H1 (cell line): ENCODE results near the gene EPB41L5. TPM values are rescaled to one million over a fixed set of nuclear protein-coding genes. Genes with fewer than 3 reads are reported as not detected.

Experiments
- CTCF ChIA-PET: fragments of 300-600 bp; sonication (Branson Sonifier 250); formaldehyde crosslinking; loops from one replicate; lab custom pipeline; 2021; ENCODE audit not compliant: partially characterized antibody; lab: Charles Lee
- POLR2A ChIA-PET: fragments of 300-600 bp; sonication (Branson Sonifier 250); formaldehyde crosslinking; loops from one replicate; lab custom pipeline; 2021; ENCODE audit warnings: inconsistent platforms; ENCODE audit not compliant: partially characterized antibody; lab: Charles Lee
- DNase-seq, 2 experiments: peaks; one replicate each; pipeline versions ENCODE4 v3.0.0 to v3.0.0-alpha.2; 2010 to 2022; ENCODE audit warnings: low spot score in 2 of 2, low read depth in 1 of 2, mixed read lengths in 1 of 2
- FAIRE-seq: peaks from 2 replicates; lab custom pipeline; 2011; peaks lifted over from hg19 to GRCh38; lab: Jason Lieb, UNC
- H2AFZ ChIP-seq: 2 replicates; pipeline ENCODE4 v1.8.1; 2012; ENCODE audit warnings: low read length, inconsistent platforms
- H2AK5ac ChIP-seq: 2 replicates; pipeline ENCODE4 v1.6.1; 2013; ENCODE audit warnings: low read depth, low read length
- H2BK120ac ChIP-seq: replicated peaks from 2 replicates; pipeline ENCODE3; 2013; ENCODE audit warnings: low read depth, low read length, inconsistent platforms
- H2BK12ac ChIP-seq: 2 replicates; pipeline ENCODE4 v1.6.1; 2013; ENCODE audit warnings: low read depth, low read length
- H2BK15ac ChIP-seq: 2 replicates; pipeline ENCODE4 v1.6.1; 2013; ENCODE audit warnings: low read length
- H2BK20ac ChIP-seq: 2 replicates; pipeline ENCODE4 v1.6.1; 2013; ENCODE audit warnings: low read length
- H2BK5ac ChIP-seq: 2 replicates; pipeline ENCODE4 v1.6.1; 2013; ENCODE audit warnings: low read depth, low read length
- H3K14ac ChIP-seq: 2 replicates; pipeline ENCODE4 v1.6.1; 2013; ENCODE audit warnings: inconsistent platforms; ENCODE audit not compliant: insufficient read length
- H3K18ac ChIP-seq: 2 replicates; pipeline ENCODE4 v1.6.1; 2013; ENCODE audit warnings: low read length; ENCODE audit errors: extremely low read depth
- H3K23ac ChIP-seq: 2 replicates; pipeline ENCODE4 v1.6.1; 2013; ENCODE audit warnings: inconsistent platforms; ENCODE audit not compliant: insufficient read length
- H3K23me2 ChIP-seq: 2 replicates; pipeline ENCODE4 v1.6.1; 2013; ENCODE audit warnings: low read depth, low read length
- H3K27ac ChIP-seq: 2 replicates; pipeline ENCODE4 v1.6.1; 2011; ENCODE audit warnings: low read depth, low read length, inconsistent platforms
- H3K27me3 ChIP-seq, 4 experiments: replicated peaks in 1 of 4; 1 replicate in 1 of 4; 2 replicates in 3 of 4; pipeline versions ENCODE4 v1.6.1 to v1.8.1; 2011 to 2013; ENCODE audit warnings: low read length in 3 of 4, mild to moderate bottlenecking in 3 of 4, inconsistent platforms in 2 of 4, mixed read lengths in 2 of 4, moderate library complexity in 1 of 4; ENCODE audit not compliant: control insufficient read depth in 3 of 4, insufficient read depth in 3 of 4; ENCODE audit errors: extremely low read depth in 1 of 4
- H3K36me3 ChIP-seq, 4 experiments: 2 replicates each; pipeline versions ENCODE4 v1.6.1 to v1.8.1; 2011 to 2013; ENCODE audit warnings: mild to moderate bottlenecking in 4 of 4, low read length in 3 of 4, moderate library complexity in 2 of 4, control low read depth in 1 of 4, inconsistent platforms in 1 of 4; ENCODE audit not compliant: insufficient read depth in 4 of 4, control insufficient read depth in 2 of 4
- H3K4ac ChIP-seq: replicated peaks from 2 replicates; pipeline ENCODE3; 2013; ENCODE audit warnings: low read length, low read depth, mixed read lengths, inconsistent platforms; ENCODE audit not compliant: insufficient read length
- H3K4me1 ChIP-seq, 4 experiments: replicated peaks in 1 of 4; 1 replicate in 1 of 4; 2 replicates in 3 of 4; pipeline versions ENCODE4 v1.6.1 to v1.8.1; 2011 to 2013; ENCODE audit warnings: low read length in 3 of 4, inconsistent platforms in 2 of 4, mixed read lengths in 1 of 4; ENCODE audit not compliant: insufficient read depth in 4 of 4, control insufficient read depth in 3 of 4
- H3K4me2 ChIP-seq, 2 experiments: 2 replicates each; pipeline versions ENCODE4 v1.6.1 to v1.8.1; 2011 to 2013; ENCODE audit warnings: low read depth in 2 of 2, low read length in 2 of 2, control low read depth in 1 of 2, inconsistent platforms in 1 of 2, mild to moderate bottlenecking in 1 of 2; ENCODE audit not compliant: insufficient read depth in 1 of 2
- H3K4me3 ChIP-seq, 4 experiments: fragments of 200-600, 300-600 bp in 1 of 4; sonication (generic), shearing (Covaris generic), sonication (Bioruptor Twin) in 1 of 4; 2 replicates each; pipeline versions ENCODE4 v1.5.1 to v1.8.1; 2011 to 2016; ENCODE audit warnings: low read length in 4 of 4, low read depth in 3 of 4, control low read depth in 2 of 4, inconsistent platforms in 2 of 4, mild to moderate bottlenecking in 2 of 4, mixed read lengths in 1 of 4, moderate library complexity in 1 of 4; ENCODE audit not compliant: insufficient read depth in 2 of 4; ENCODE audit errors: extremely low read depth in 1 of 4
- H3K56ac ChIP-seq: replicated peaks from 2 replicates; pipeline ENCODE3; 2013; ENCODE audit warnings: low read depth, mild to moderate bottlenecking, mixed read lengths, low read length, inconsistent platforms; ENCODE audit not compliant: insufficient read length
- H3K79me1 ChIP-seq: 2 replicates; pipeline ENCODE4 v1.6.1; 2013; ENCODE audit warnings: low read depth, low read length, control low read depth
- H3K79me2 ChIP-seq, 2 experiments: 2 replicates each; pipeline versions ENCODE4 v1.6.1 to v1.8.1; 2012 to 2013; ENCODE audit warnings: low read length in 2 of 2, mild to moderate bottlenecking in 2 of 2, inconsistent platforms in 1 of 2; ENCODE audit not compliant: insufficient read depth in 2 of 2, control insufficient read depth in 1 of 2
- H3K9ac ChIP-seq, 4 experiments: replicated peaks in 1 of 4; 1 replicate in 1 of 4; 2 replicates in 3 of 4; pipeline versions ENCODE4 v1.6.1 to v1.8.1; 2011 to 2013; ENCODE audit warnings: low read depth in 3 of 4, low read length in 3 of 4, control low read depth in 2 of 4, mild to moderate bottlenecking in 2 of 4, moderate library complexity in 2 of 4, inconsistent platforms in 1 of 4; ENCODE audit errors: extremely low read depth in 1 of 4
- H3K9me3 ChIP-seq, 2 experiments: 2 replicates each; pipeline versions ENCODE4 v1.6.1 to v1.8.1; 2012 to 2013; ENCODE audit warnings: mild to moderate bottlenecking in 2 of 2, moderate library complexity in 2 of 2, control low read depth in 1 of 2, inconsistent platforms in 1 of 2, low read depth in 1 of 2, low read length in 1 of 2, mixed read lengths in 1 of 2; ENCODE audit not compliant: insufficient read depth in 2 of 2
- H4K20me1 ChIP-seq, 2 experiments: replicated peaks in 1 of 2; 2 replicates each; pipeline versions ENCODE3 to v1.8.1; 2011 to 2013; ENCODE audit warnings: inconsistent platforms in 2 of 2, low read length in 2 of 2, mild to moderate bottlenecking in 1 of 2; ENCODE audit not compliant: insufficient read depth in 2 of 2, control insufficient read depth in 1 of 2
- H4K5ac ChIP-seq: 2 replicates; pipeline ENCODE4 v1.6.1; 2013; ENCODE audit warnings: low read length, low read depth, mixed read lengths, inconsistent platforms; ENCODE audit not compliant: insufficient read length
- H4K8ac ChIP-seq: 2 replicates; pipeline ENCODE4 v1.8.0; 2013; ENCODE audit warnings: mild to moderate bottlenecking, moderate library complexity, low read length, inconsistent platforms; ENCODE audit not compliant: insufficient read depth; ENCODE audit errors: extremely low read depth
- H4K91ac ChIP-seq: replicated peaks from 2 replicates; pipeline ENCODE3; 2013; ENCODE audit warnings: low read length, mixed read lengths, inconsistent platforms; ENCODE audit not compliant: insufficient read length
- GTF2F1 ChIP-seq: IDR thresholded peaks from 2 replicates; pipeline ENCODE4 v1.6.1; 2012; ENCODE audit warnings: low read depth, low read length, improper control_type of control experiment, borderline replicate concordance
- TCF12 ChIP-seq: IDR thresholded peaks from 2 replicates; pipeline ENCODE4 v1.6.1; 2011; ENCODE audit warnings: low read depth, mild to moderate bottlenecking, low read length
- WGBS, 2 experiments: shearing (Covaris generic) in 1 of 2; methylation state at CpG; one replicate each; pipeline versions ENCODE4 v1.1.6 to v1.1.7; 2013 to 2015; ENCODE audit warnings: low lambda C conversion rate in 2 of 2, mixed read lengths in 2 of 2, inconsistent platforms in 1 of 2, low coverage in 1 of 2, missing lambda C conversion rate in 1 of 2; ENCODE audit not compliant: insufficient replicate concordance in 2 of 2, insufficient coverage in 1 of 2, insufficient read length in 1 of 2; ENCODE audit errors: extremely low coverage in 1 of 2, missing lambda C conversion rate in 1 of 2; 5-methylcytosine and 5-hydroxymethylcytosine counted together
- polyA plus RNA-seq, 7 experiments: library from polyadenylated mRNA; depleted of rRNA in 3 of 7; stranded (reverse) in 5 of 7; unstranded in 2 of 7; fragments of >200 nt in 5 of 7; fragments of 200-250 nt in 2 of 7; gene quantifications; 1 replicate in 5 of 7; 2 replicates in 1 of 7; 4 replicates in 1 of 7; pipeline versions ENCODE4 v1.2.1 to v1.2.3, GENCODE V29; 2011 to 2013; ENCODE audit warnings: missing spikeins in 2 of 7, mixed read lengths in 2 of 7
- total RNA-seq: library from RNA; stranded (reverse); fragmentation: NEBNext Ultra II Directional; extraction: Animal tissue kit (Norgen Biotek cat#: 25700); gene quantifications from 2 replicates; pipeline ENCODE4 v1.2.1, GENCODE V29; 2021

EPB41L5 gene
- total and polyA plus RNA-seq, 2 of the 8 experiments (the other 6 are each of a cell fraction or from before 2014, with no cell fraction given), result 13.5 to 32.3 TPM

GRCh38 chr2:119983108-119983507 is 29.8 kb upstream of the EPB41L5 start:
- Histone ChIP-seq H3K79me2 (no peaks in the 10 kb centered on the region), H3K4me1 (no peaks in the 10 kb centered on the region), H4K5ac (no peak overlapping the region), H3K56ac (no peak overlapping the region), H3K27me3 (no peaks in the 10 kb centered on the region), H3K18ac (no peak overlapping the region), H3K4ac (no peak overlapping the region), H3K4me3 (no peak overlapping the region), H3K36me3 (peaks cover 0 to 1% (median 0%) of the 10 kb centered on the region in 4 experiments; a peak in 1 of 8 replicates), H2AFZ (no peak overlapping the region), H4K91ac (no peak overlapping the region), H3K4me2 (no peak overlapping the region), H2BK120ac (no peak overlapping the region), H2AK5ac (no peak overlapping the region), H3K79me1 (no peaks in the 10 kb centered on the region), H2BK20ac (no peak overlapping the region), H2BK12ac (no peak overlapping the region), H2BK15ac (no peak overlapping the region), H3K23me2 (no peaks in the 10 kb centered on the region), H2BK5ac (no peak overlapping the region), H3K9me3 (0 out of 4 replicates have a peak, but pooled peaks cover 0 to 4% of the 10 kb centered on the region in 2 experiments), H4K20me1 (no peaks in the 10 kb centered on the region), H3K23ac (no peak overlapping the region), H3K27ac (no peak overlapping the region), H3K9ac (no peak overlapping the region), H4K8ac (no peak overlapping the region), H3K14ac (no peak overlapping the region)
- FAIRE-seq, result no peak
- ChIA-PET CTCF (interaction anchor here (0.6 to 2.1 kb wide), 4 partner anchors 8 to 278 kb away, joined by 3 to 13 read pairs (median 4); no protein-coding TSS in a partner anchor), POLR2A (interaction anchor here (0.6 kb wide), 1 partner anchor 293 kb away, joined by 4 read pairs; no protein-coding TSS in a partner anchor)
- no peak for DNase-seq
- 88% methylated on average over 3 of the region's 3 CpGs; no CpG with 5 or more reads in 1 of the 2 experiments for WGBS, 2 experiments
- TF ChIP-seq GTF2F1, result no peak
- TF ChIP-seq TCF12, result no peak
